ENCODE measurements around the gene CLDN2. TPM values are rescaled to one million over a fixed set of nuclear protein-coding genes. Genes with fewer than 3 reads are reported as not detected.

CLDN2 gene
- total RNA-seq, 2 experiments from 2014 or later: not detected

Other genes with a start within 250 kb of the CLDN2 start
- not detected in 2 replicates for gene RNF128, start 193.7 kb upstream of the CLDN2 start, total RNA-seq (2014; rRNA removed; shearing (Covaris generic))
- gene RNF128, start 193.7 kb upstream of the CLDN2 start, total RNA-seq (2022): not detected in 2 replicates
- 1.4 and 1.5 TPM in 2 replicates for gene TBC1D8B, start 117.7 kb upstream of the CLDN2 start, total RNA-seq (2014; rRNA removed; shearing (Covaris generic))
- gene TBC1D8B, start 117.7 kb upstream of the CLDN2 start, total RNA-seq (2022): 4.5 and 6.1 TPM in 2 replicates
- gene RIPPLY1, start 17.1 kb upstream of the CLDN2 start, total RNA-seq (2014; rRNA removed; shearing (Covaris generic)): not detected in 2 replicates
- gene RIPPLY1, start 17.1 kb upstream of the CLDN2 start, total RNA-seq (2022): not detected in 2 replicates
- 6.8 and 13.4 TPM in 2 replicates for gene MORC4, start 79.8 kb downstream of the CLDN2 start, total RNA-seq (2014; rRNA removed; shearing (Covaris generic))
- 11.5 and 11.7 TPM in 2 replicates for gene MORC4, start 79.8 kb downstream of the CLDN2 start, total RNA-seq (2022)
- gene RBM41, start 198.4 kb downstream of the CLDN2 start, total RNA-seq (2014; rRNA removed; shearing (Covaris generic)): 14.6 and 23.9 TPM in 2 replicates
- gene RBM41, start 198.4 kb downstream of the CLDN2 start, total RNA-seq (2022): 16.7 and 17.8 TPM in 2 replicates